ENCODE measurements around the gene LENG8. TPM values are rescaled to one million over a fixed set of nuclear protein-coding genes. Genes with fewer than 3 reads are reported as not detected.
A peak's percentile ranks its signal among the peaks of the same experiment; 100 is the strongest.
"Not testable (repeated sequence)": the region's sequence is repeated elsewhere in the genome, so short reads cannot be mapped to it uniquely, and the experiment has no call there.

Gene LENG8
- total RNA-seq, 2 experiments from 2014 or later = 165 to 170 TPM

GRCh38 chr19:54506079-54506478, 57.1 kb downstream of the LENG8 start:
- ATAC-seq = no peak
- ChIA-PET CTCF (interaction anchor here (1.2 to 1.4 kb wide), 3 partner anchors 24 to 169 kb away, joined by 3 to 4 read pairs (median 3); no protein-coding TSS in a partner anchor), POLR2A (no interaction called here)
- H3K27ac Mint-ChIP-seq = no peak overlapping the region
- no peaks in the 10 kb centered on the region for H3K9me3 Mint-ChIP-seq
- no peak for TF ChIP-seq CTCF (IDR thresholded peaks at IDR 0.05)
- no peaks in the 10 kb centered on the region for H3K36me3 Mint-ChIP-seq (ENCODE audit: low read depth)
- H3K4me3 Mint-ChIP-seq = no peak overlapping the region
- peaks cover 22% of the 10 kb centered on the region for H3K4me1 Mint-ChIP-seq (ENCODE audit: low read depth)
- peaks cover 20% of the 10 kb centered on the region for H3K27me3 Mint-ChIP-seq
- intact Hi-C loops (cut with micrococcal nuclease) = no loop called here
- no peak for DNase-seq

- Mint-ChIP-seq H3K4me1 (ENCODE audit: low read depth) (peaks cover 22% of the 10 kb centered on the region), H3K27me3 (peaks cover 19% of the 10 kb centered on the region)
- H3K36me3 Mint-ChIP-seq (ENCODE audit: low read depth); H3K9me3 Mint-ChIP-seq; H3K4me3 Mint-ChIP-seq; intact Hi-C loops (cut with micrococcal nuclease); DNase-seq; H3K27ac Mint-ChIP-seq; POLR2A ChIA-PET: not testable (repeated sequence)
- peak; percentile 59 for ATAC-seq
- CTCF ChIA-PET = interaction anchor here (1.2 to 1.4 kb wide), 2 partner anchors 25 to 26 kb away, joined by 3 to 4 read pairs; no protein-coding TSS in a partner anchor
Observed at GRCh38 chr19:54507038-54507717, 58.2 kb downstream of the LENG8 start.

GRCh38 chr19:54507824-54508223, 58.8 kb downstream of the LENG8 start:
- intact Hi-C loops (cut with micrococcal nuclease) = no loop called here
- H3K4me3 Mint-ChIP-seq = no peak overlapping the region
- H3K27me3 Mint-ChIP-seq = peaks cover 18% of the 10 kb centered on the region
- ChIA-PET CTCF (no interaction called here), POLR2A (no interaction called here)
- no peaks in the 10 kb centered on the region for H3K36me3 Mint-ChIP-seq (ENCODE audit: low read depth)
- H3K27ac Mint-ChIP-seq = no peak overlapping the region
- TF ChIP-seq CTCF (IDR thresholded peaks at IDR 0.05) = no peak
- no peaks in the 10 kb centered on the region for H3K9me3 Mint-ChIP-seq
- H3K4me1 Mint-ChIP-seq (ENCODE audit: low read depth) = peaks cover 16% of the 10 kb centered on the region
- ATAC-seq (no peak), DNase-seq (no peak)

GRCh38 chr19:54508487-54508886, 59.5 kb downstream of the LENG8 start:
- CTCF ChIA-PET; H3K27ac Mint-ChIP-seq; ATAC-seq; H3K9me3 Mint-ChIP-seq; intact Hi-C loops (cut with micrococcal nuclease); H3K36me3 Mint-ChIP-seq (ENCODE audit: low read depth); DNase-seq; H3K4me3 Mint-ChIP-seq; POLR2A ChIA-PET: not testable (repeated sequence)
- H3K4me1 Mint-ChIP-seq (ENCODE audit: low read depth) = peaks cover 16% of the 10 kb centered on the region
- H3K27me3 Mint-ChIP-seq = peaks cover 18% of the 10 kb centered on the region

- H3K4me3 Mint-ChIP-seq; CTCF ChIA-PET; DNase-seq; intact Hi-C loops (cut with micrococcal nuclease); H3K36me3 Mint-ChIP-seq (ENCODE audit: low read depth); H3K27ac Mint-ChIP-seq; H3K9me3 Mint-ChIP-seq; POLR2A ChIA-PET: not testable (repeated sequence)
- peaks cover 16% of the 10 kb centered on the region for H3K4me1 Mint-ChIP-seq (ENCODE audit: low read depth)
- H3K27me3 Mint-ChIP-seq = peaks cover 18% of the 10 kb centered on the region
- peak; percentile 90 for ATAC-seq
Observed at GRCh38 chr19:54509200-54509940, 60.4 kb downstream of the LENG8 start.

Other genes starting within 250 kb of the LENG8 start
- 1,000 to 10,000 TPM; 1,921 to 1,931 TPM for gene RPS9, start 248.3 kb upstream of the LENG8 start, total RNA-seq
- not detected for gene LILRB3, start 226.2 kb upstream of the LENG8 start, total RNA-seq
- not detected for gene LILRA6, start 206.4 kb upstream of the LENG8 start, total RNA-seq
- gene LILRB5, start 191.9 kb upstream of the LENG8 start, total RNA-seq = not detected
- not detected for gene LILRB2, start 168.1 kb upstream of the LENG8 start, total RNA-seq
- not detected for gene LILRA5, start 136.0 kb upstream of the LENG8 start, total RNA-seq
- gene LILRA4, start 110.0 kb upstream of the LENG8 start, total RNA-seq = not detected
- 10 to 100 TPM; 11.3 TPM for gene LAIR1, start 84.3 kb upstream of the LENG8 start, total RNA-seq
- gene TTYH1, start 33.7 kb upstream of the LENG8 start, total RNA-seq = under 1 TPM in 1 of 2 experiments, not detected in 1; 0.70 TPM
- gene LENG9, start 14.6 kb downstream of the LENG8 start, total RNA-seq = 1 to 10 TPM; 4.3 to 5.5 TPM
- gene CDC42EP5, start 24.1 kb downstream of the LENG8 start, total RNA-seq = under 1 TPM; 0.45 to 0.83 TPM
- 1 to 10 TPM; 1.5 to 2.1 TPM for gene LAIR2, start 53.6 kb downstream of the LENG8 start, total RNA-seq
- not detected for gene LILRA2, start 124.6 kb downstream of the LENG8 start, total RNA-seq
- not detected for gene LILRA1, start 144.4 kb downstream of the LENG8 start, total RNA-seq
- 1 to 10 TPM; 1.2 to 1.6 TPM for gene LILRB1, start 181.3 kb downstream of the LENG8 start, total RNA-seq
- not detected for gene LILRB4, start 213.8 kb downstream of the LENG8 start, total RNA-seq

Data from activated CD8-positive, alpha-beta T cell treated with anti-CD3 and anti-CD28 coated beads for 36 hours (primary cell).